Tibial nerve (tissue), 4 donors: Measurements from ENCODE around the gene EXOC4.

Source experiments
- CTCF ChIP-seq, 5 experiments: fragments of 200-600 bp in 3 of 5; fragments of 450-650 bp in 2 of 5; sonication (generic) in 3 of 5; IDR thresholded peaks; one replicate each; pipeline ENCODE4 v1.5.1; 2016 to 2019; ENCODE audit warnings: antibody characterized with exemption in 5 of 5, mild to moderate bottlenecking in 3 of 5, moderate library complexity in 2 of 5
- EP300 ChIP-seq, 2 donors: sonication (generic); formaldehyde crosslinking; IDR thresholded peaks; one replicate each; pipeline ENCODE4 v1.6.1; 2017; ENCODE audit warnings: antibody characterized with exemption in 2 of 2, mild to moderate bottlenecking in 1 of 2

- TF ChIP-seq CTCF (IDR thresholded peaks at IDR 0.05): no peak
- TF ChIP-seq EP300 (IDR thresholded peaks at IDR 0.05): no peak
Observed at GRCh38 chr7:133887459-133887858, 634.6 kb downstream of the EXOC4 start.
